PFSK-1 (cell line): ENCODE data around the gene GLRA2.

Experiments used
- FOXP2 ChIP-seq: optimal IDR thresholded peaks from 2 replicates; pipeline ENCODE3; 2011; ENCODE audit warnings: borderline replicate concordance, control low read depth, inconsistent platforms; ENCODE audit not compliant: insufficient read depth; ENCODE audit errors: extremely low read length, extremely low read depth
- POLR2AphosphoS5 ChIP-seq: IDR thresholded peaks from 2 replicates; pipeline ENCODE4 v1.6.1; 2012; ENCODE audit warnings: low read depth, mild to moderate bottlenecking, control low read depth, low read length, moderate library complexity
- SIN3A ChIP-seq: IDR thresholded peaks from 2 replicates; pipeline ENCODE4 v1.6.1; 2012; ENCODE audit warnings: mild to moderate bottlenecking, low read length, moderate library complexity, borderline replicate concordance; ENCODE audit not compliant: insufficient read depth

- no peak for TF ChIP-seq FOXP2
- TF ChIP-seq POLR2AphosphoS5 = no peak
- no peak for TF ChIP-seq SIN3A
Observed at GRCh38 chrX:14591976-14592375, 62.6 kb downstream of the GLRA2 start.
